Measurements from ENCODE around the gene ANAPC2. TPM values are rescaled to one million over a fixed set of nuclear protein-coding genes. Genes with fewer than 3 reads are reported as not detected.
A peak's percentile ranks its signal among the peaks of the same experiment; 100 is the strongest.

ANAPC2 gene
- total and polyA plus RNA-seq, 2 of the 4 experiments (the other 2 are of a cell fraction) = 9.3 to 29.5 TPM

GRCh38 chr9:137234758-137235423 lies 46.5 kb upstream of the ANAPC2 start:
- intact Hi-C loops (cut with micrococcal nuclease) = no loop called here
- CTCF ChIA-PET = no interaction called here

More at GRCh38 chr9:137234758-137235423, 46.5 kb upstream of the ANAPC2 start:
- H3K4me3 ChIP-seq (ENCODE audit: insufficient read depth, low read depth, low read length) = no peak overlapping the region
- no peak overlapping the region for H3K23ac ChIP-seq (ENCODE audit: low read depth, low read length)
- no peak overlapping the region for H2BK120ac ChIP-seq (ENCODE audit: low read depth, low read length)
- H2AK9ac ChIP-seq (replicated peaks; ENCODE audit: low read depth, low read length, poor library complexity) = peak overlapping the region; percentile 50
- no peaks in the 10 kb centered on the region for H3K9me3 ChIP-seq (ENCODE audit: control insufficient read depth, insufficient read depth, low read length)
- BruUV-seq (replicated peaks) = no TSS peak
- H4K5ac ChIP-seq (ENCODE audit: low read depth, low read length) = no peak overlapping the region
- no peaks in the 10 kb centered on the region for H3K36me3 ChIP-seq (ENCODE audit: control insufficient read depth, insufficient read depth, low read length)
- no peak overlapping the region for H3K4me2 ChIP-seq (ENCODE audit: low read depth, low read length)
- in situ Hi-C loops (cut with MboI; ENCODE audit: low sequenced_read_pairs) = no loop called here
- 84% methylated on average over 12 of the region's 18 CpGs; no CpG with 5 or more reads in 1 of the 2 experiments for WGBS, 2 experiments (ENCODE audit: extremely low coverage in 2 of 2, insufficient read length in 1 of 2)
- H4K20me1 ChIP-seq (ENCODE audit: insufficient read depth, low read length) = peaks cover 6% of the 10 kb centered on the region; the same call in 1 of the 2 replicates
- no peak overlapping the region for H2BK20ac ChIP-seq (ENCODE audit: low read depth, low read length)
- H3K79me1 ChIP-seq (ENCODE audit: low read depth in 1 of 2, low read length in 2 of 2) = peaks cover 8 to 27% of the 10 kb centered on the region in 2 experiments; a peak in 3 of 4 replicates
- H2BK15ac ChIP-seq (ENCODE audit: low read depth, low read length) = no peak overlapping the region
- H3K14ac ChIP-seq (replicated peaks; ENCODE audit: low read depth, low read length) = no peak overlapping the region
- H3K4ac ChIP-seq (ENCODE audit: low read depth, low read length) = no peak overlapping the region
- H3K9me1 ChIP-seq (ENCODE audit: insufficient read depth, low read length) = no peaks in the 10 kb centered on the region
- no peak overlapping the region for H2BK5ac ChIP-seq (ENCODE audit: low read depth, low read length, poor library complexity, severe bottlenecking)
- no peak overlapping the region for H3K27ac ChIP-seq (ENCODE audit: insufficient read depth, low read length)
- ATAC-seq (ENCODE audit: low read depth) = no peak
- H2AFZ ChIP-seq (replicated peaks; ENCODE audit: low read length, poor library complexity) = peak overlapping the region; percentile 56
- POLR2A ChIA-PET (ENCODE audit: unreplicated experiment) = no interaction called here
- no peak overlapping the region for H3K9ac ChIP-seq (ENCODE audit: low read depth, low read length)
- H3K18ac ChIP-seq (ENCODE audit: low read depth, low read length) = no peak overlapping the region
- H3K27me3 ChIP-seq (ENCODE audit: control insufficient read depth, insufficient read depth, low read length) = 0 out of 2 replicates have a peak, but pooled peaks cover 1% of the 10 kb centered on the region
- H3K4me1 ChIP-seq (ENCODE audit: control insufficient read depth, insufficient read depth, low read length) = peaks cover 5% of the 10 kb centered on the region; the same call in 1 of the 2 replicates
- H4K8ac ChIP-seq (ENCODE audit: low read depth in 2 of 2, low read length in 2 of 2) = no peak overlapping the region
- no peak overlapping the region for H4K91ac ChIP-seq (ENCODE audit: insufficient read depth, low read depth, low read length)
- no peak overlapping the region for H2AK5ac ChIP-seq (ENCODE audit: low read depth, low read length)
- TF ChIP-seq CEBPB (IDR thresholded peaks at IDR 0.05; ENCODE audit: low read depth, low read length) = no peak
- no peak for TF ChIP-seq RAD21 (IDR thresholded peaks at IDR 0.05; ENCODE audit: low read length)
- TF ChIP-seq FOS (IDR thresholded peaks at IDR 0.05; ENCODE audit: low read depth, low read length) = no peak
- no peak for TF ChIP-seq ELK1 (IDR thresholded peaks at IDR 0.05; ENCODE audit: borderline replicate concordance, low read depth, low read length)
- no peak for TF ChIP-seq CHD1 (IDR thresholded peaks at IDR 0.05; ENCODE audit: low read depth, low read length)
- TF ChIP-seq POLR2A (IDR thresholded peaks at IDR 0.05; ENCODE audit: low read depth, low read length) = no peak
- no peak for TF ChIP-seq SMC3 (IDR thresholded peaks at IDR 0.05; ENCODE audit: low read depth, low read length)
- TF ChIP-seq, protein P1, sequence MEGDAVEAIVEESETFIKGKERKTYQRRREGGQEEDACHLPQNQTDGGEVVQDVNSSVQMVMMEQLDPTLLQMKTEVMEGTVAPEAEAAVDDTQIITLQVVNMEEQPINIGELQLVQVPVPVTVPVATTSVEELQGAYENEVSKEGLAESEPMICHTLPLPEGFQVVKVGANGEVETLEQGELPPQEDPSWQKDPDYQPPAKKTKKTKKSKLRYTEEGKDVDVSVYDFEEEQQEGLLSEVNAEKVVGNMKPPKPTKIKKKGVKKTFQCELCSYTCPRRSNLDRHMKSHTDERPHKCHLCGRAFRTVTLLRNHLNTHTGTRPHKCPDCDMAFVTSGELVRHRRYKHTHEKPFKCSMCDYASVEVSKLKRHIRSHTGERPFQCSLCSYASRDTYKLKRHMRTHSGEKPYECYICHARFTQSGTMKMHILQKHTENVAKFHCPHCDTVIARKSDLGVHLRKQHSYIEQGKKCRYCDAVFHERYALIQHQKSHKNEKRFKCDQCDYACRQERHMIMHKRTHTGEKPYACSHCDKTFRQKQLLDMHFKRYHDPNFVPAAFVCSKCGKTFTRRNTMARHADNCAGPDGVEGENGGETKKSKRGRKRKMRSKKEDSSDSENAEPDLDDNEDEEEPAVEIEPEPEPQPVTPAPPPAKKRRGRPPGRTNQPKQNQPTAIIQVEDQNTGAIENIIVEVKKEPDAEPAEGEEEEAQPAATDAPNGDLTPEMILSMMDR (conservative IDR thresholded peaks at IDR 0.05; ENCODE audit: low read depth, low read length) = no peak
- TF ChIP-seq, protein P2, sequence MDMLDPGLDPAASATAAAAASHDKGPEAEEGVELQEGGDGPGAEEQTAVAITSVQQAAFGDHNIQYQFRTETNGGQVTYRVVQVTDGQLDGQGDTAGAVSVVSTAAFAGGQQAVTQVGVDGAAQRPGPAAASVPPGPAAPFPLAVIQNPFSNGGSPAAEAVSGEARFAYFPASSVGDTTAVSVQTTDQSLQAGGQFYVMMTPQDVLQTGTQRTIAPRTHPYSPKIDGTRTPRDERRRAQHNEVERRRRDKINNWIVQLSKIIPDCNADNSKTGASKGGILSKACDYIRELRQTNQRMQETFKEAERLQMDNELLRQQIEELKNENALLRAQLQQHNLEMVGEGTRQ (IDR thresholded peaks at IDR 0.05; ENCODE audit: low read depth, low read length) = no peak
- no peak for TF ChIP-seq RCOR1 (IDR thresholded peaks at IDR 0.05; ENCODE audit: insufficient replicate concordance, low read length)
- TF ChIP-seq BHLHE40 (IDR thresholded peaks at IDR 0.05; ENCODE audit: low read depth, low read length) = no peak
- DNase-seq = no peak
- H3K56ac ChIP-seq (ENCODE audit: extremely low read depth, insufficient read depth, low read length) = no peak overlapping the region
- dilution Hi-C loops (cut with HindIII; ENCODE audit: low sequenced_read_pairs, unreplicated experiment) = no loop called here
